ENCODE results near the gene SMARCA5. TPM values are rescaled to one million over a fixed set of nuclear protein-coding genes. Genes with fewer than 3 reads are reported as not detected.

Gene SMARCA5
- total RNA-seq, 2 experiments from 2014 or later, result 63.4 to 82.2 TPM

- POLR2A ChIA-PET, result interaction anchor here (0.8 to 1.8 kb wide), 2 partner anchors 16 to 17 kb away, joined by 3 to 5 read pairs; no protein-coding TSS in a partner anchor
- Histone ChIP-seq H3K36me3 (ENCODE audit: insufficient read depth, low read length) (peaks cover 100% of the 10 kb centered on the region), H3K79me2 (ENCODE audit: insufficient read depth, low read depth, low read length) (peaks cover 22% of the 10 kb centered on the region; the same call in 1 of the 2 replicates), H4K20me1 (ENCODE audit: insufficient read depth, low read length) (0 out of 2 replicates have a peak, but pooled peaks cover 4% of the 10 kb centered on the region), H3K27ac (ENCODE audit: low read depth, low read length, poor library complexity, severe bottlenecking) (no peak overlapping the region), H2AFZ (ENCODE audit: low read length) (no peak overlapping the region), H3K4me3 (ENCODE audit: low read depth, low read length, poor library complexity, severe bottlenecking) (no peak overlapping the region), H3K4me1 (ENCODE audit: insufficient read depth, low read length, poor library complexity, severe bottlenecking) (no peaks in the 10 kb centered on the region), H3K9me3 (ENCODE audit: low read length) (no peaks in the 10 kb centered on the region), H3K9me2 (ENCODE audit: insufficient read depth, low read length) (no peaks in the 10 kb centered on the region), H3K4me2 (ENCODE audit: low read length) (no peak overlapping the region)
- BruUV-seq (replicated peaks), result TSS peak; percentile 4
- peak; percentile 12 for DNase-seq (ENCODE audit: low spot score)
- intact Hi-C loops (cut with micrococcal nuclease; ENCODE audit: unreplicated experiment), result no loop called here
- CTCF ChIA-PET (ENCODE audit: unreplicated experiment), result no interaction called here
- TF ChIP-seq CTCF (conservative IDR thresholded peaks at IDR 0.05; ENCODE audit: low read length) (peak; percentile 74), EZH2phosphoT487 (IDR thresholded peaks at IDR 0.05; ENCODE audit: borderline replicate concordance, low read depth, low read length) (no peak)
These were observed 17.9 kb downstream of the SMARCA5 start for GRCh38 chr4:143531380-143531779.

GRCh38 chr4:143531788-143532491, 18.4 kb downstream of the SMARCA5 start:
- no peak for DNase-seq (ENCODE audit: low spot score)
- Histone ChIP-seq H3K4me2 (ENCODE audit: low read length) (no peak overlapping the region), H3K4me1 (ENCODE audit: insufficient read depth, low read length, poor library complexity, severe bottlenecking) (no peaks in the 10 kb centered on the region), H3K36me3 (ENCODE audit: insufficient read depth, low read length) (peaks cover 100% of the 10 kb centered on the region), H4K20me1 (ENCODE audit: insufficient read depth, low read length) (0 out of 2 replicates have a peak, but pooled peaks cover 4% of the 10 kb centered on the region), H3K79me2 (ENCODE audit: insufficient read depth, low read depth, low read length) (peaks cover 22% of the 10 kb centered on the region; the same call in 1 of the 2 replicates), H3K27ac (ENCODE audit: low read depth, low read length, poor library complexity, severe bottlenecking) (no peak overlapping the region), H3K9me2 (ENCODE audit: insufficient read depth, low read length) (no peaks in the 10 kb centered on the region), H2AFZ (ENCODE audit: low read length) (no peak overlapping the region), H3K4me3 (ENCODE audit: low read depth, low read length, poor library complexity, severe bottlenecking) (no peak overlapping the region), H3K9me3 (ENCODE audit: low read length) (no peaks in the 10 kb centered on the region)
- intact Hi-C loops (cut with micrococcal nuclease; ENCODE audit: unreplicated experiment), result no loop called here
- ChIA-PET CTCF (ENCODE audit: unreplicated experiment) (no interaction called here), POLR2A (interaction anchor here (1.8 kb wide), 1 partner anchor 17 kb away, joined by 5 read pairs; no protein-coding TSS in a partner anchor)
- TF ChIP-seq CTCF (conservative IDR thresholded peaks at IDR 0.05; ENCODE audit: low read length) (0 out of 2 replicates have a peak, but pooled peaks have one; percentile 36), EZH2phosphoT487 (IDR thresholded peaks at IDR 0.05; ENCODE audit: borderline replicate concordance, low read depth, low read length) (no peak)
- BruUV-seq (replicated peaks), result no TSS peak

Data from OCI-LY7 (cell line).